GM19395 (cell line): ENCODE results near the gene CLK1.
"Not testable (repeated sequence)": the region's sequence is repeated elsewhere in the genome, so short reads cannot be mapped to it uniquely, and the experiment has no call there.

Source experiments
- ATAC-seq: cut with Tn5 transposase; IDR thresholded peaks from one replicate; pipeline ENCODE4 v1.9.1; 2021; ENCODE audit warnings: mild to moderate bottlenecking, moderate library complexity; ENCODE audit not compliant: unreplicated experiment

CLK1 gene

GRCh38 chr2:200851398-200852248 lies 12.8 kb downstream of the CLK1 start:
- no peak for ATAC-seq

- no peak for ATAC-seq
Observed at GRCh38 chr2:200850512-200851256, 13.8 kb downstream of the CLK1 start.

- ATAC-seq, result no peak
Observed at GRCh38 chr2:200847939-200848338, 16.5 kb downstream of the CLK1 start.

- no peak for ATAC-seq
Observed at GRCh38 chr2:200847269-200847668, 17.2 kb downstream of the CLK1 start.

GRCh38 chr2:200845669-200846325 lies 18.7 kb downstream of the CLK1 start:
- no peak for ATAC-seq

GRCh38 chr2:200845194-200845593 lies 19.3 kb downstream of the CLK1 start:
- no peak for ATAC-seq

GRCh38 chr2:200843993-200844948 lies 20.2 kb downstream of the CLK1 start:
- ATAC-seq, result no peak

GRCh38 chr2:200839513-200839912 lies 24.9 kb downstream of the CLK1 start:
- no peak for ATAC-seq

- no peak for ATAC-seq
Observed at GRCh38 chr2:200834701-200835100, 29.8 kb downstream of the CLK1 start.

- no peak for ATAC-seq
Observed at GRCh38 chr2:200829258-200829655, 35.2 kb downstream of the CLK1 start.

- no peak for ATAC-seq
Observed at GRCh38 chr2:200828572-200829257, 35.7 kb downstream of the CLK1 start.

GRCh38 chr2:200828104-200828503 lies 36.4 kb downstream of the CLK1 start:
- ATAC-seq, result no peak

GRCh38 chr2:200821686-200822245 lies 42.7 kb downstream of the CLK1 start:
- ATAC-seq, result no peak

GRCh38 chr2:200820573-200821234 lies 43.8 kb downstream of the CLK1 start:
- no peak for ATAC-seq

- ATAC-seq, result not testable (repeated sequence)
Observed at GRCh38 chr2:200818732-200819131, 45.7 kb downstream of the CLK1 start.

- no peak for ATAC-seq
Observed at GRCh38 chr2:200814917-200815316, 49.5 kb downstream of the CLK1 start.

- no peak for ATAC-seq
Observed at GRCh38 chr2:200814276-200814815, 50.1 kb downstream of the CLK1 start.

- ATAC-seq, result peak; percentile 45
Observed at GRCh38 chr2:200812122-200813022, 52.1 kb downstream of the CLK1 start.
